ENCODE data around the gene TRIM50. TPM values are rescaled to one million over a fixed set of nuclear protein-coding genes. Genes with fewer than 3 reads are reported as not detected.
"Not testable (repeated sequence)": the region's sequence is repeated elsewhere in the genome, so short reads cannot be mapped to it uniquely, and the experiment has no call there.

The TRIM50 gene
- total RNA-seq, 1 experiment from 2014 or later, result not detected

GRCh38 chr7:73324081-73324845, 3.6 kb downstream of the TRIM50 start:
- intact Hi-C loops (cut with micrococcal nuclease), result loop anchor here (5.0 kb wide), 1 partner anchor 128 kb away; no protein-coding TSS in a partner anchor

GRCh38 chr7:73323434-73324080, 4.3 kb downstream of the TRIM50 start:
- H3K4me3 Mint-ChIP-seq (ENCODE audit: unreplicated experiment); H3K4me1 Mint-ChIP-seq (ENCODE audit: insufficient read depth, unreplicated experiment); POLR2A ChIA-PET; H3K36me3 Mint-ChIP-seq (ENCODE audit: insufficient read depth, unreplicated experiment); DNase-seq (ENCODE audit: unreplicated experiment); BruUV-seq (replicated peaks); H3K9me3 Mint-ChIP-seq (ENCODE audit: unreplicated experiment); H3K27ac Mint-ChIP-seq (ENCODE audit: low read depth, unreplicated experiment): not testable (repeated sequence)
- CTCF ChIA-PET, result interaction anchor here (0.5 to 2.0 kb wide), 10 partner anchors 8 to 322 kb away, joined by 3 to 8 read pairs (median 4); no protein-coding TSS in a partner anchor
- peaks cover 11% of the 10 kb centered on the region for H3K27me3 Mint-ChIP-seq (ENCODE audit: insufficient read depth, unreplicated experiment)
- intact Hi-C loops (cut with micrococcal nuclease), result loop anchor here (5.0 kb wide), 1 partner anchor 129 kb away; no protein-coding TSS in a partner anchor

More at GRCh38 chr7:73324081-73324845, 3.6 kb downstream of the TRIM50 start:
- H3K27ac Mint-ChIP-seq (ENCODE audit: low read depth, unreplicated experiment); BruUV-seq (replicated peaks); POLR2A ChIA-PET; H3K4me1 Mint-ChIP-seq (ENCODE audit: insufficient read depth, unreplicated experiment); H3K9me3 Mint-ChIP-seq (ENCODE audit: unreplicated experiment); H3K36me3 Mint-ChIP-seq (ENCODE audit: insufficient read depth, unreplicated experiment); H3K4me3 Mint-ChIP-seq (ENCODE audit: unreplicated experiment): not testable (repeated sequence)
- H3K27me3 Mint-ChIP-seq (ENCODE audit: insufficient read depth, unreplicated experiment), result peaks cover 12% of the 10 kb centered on the region
- TF ChIP-seq CTCF (IDR thresholded peaks at IDR 0.05; ENCODE audit: unreplicated experiment), result peak; percentile 26
- peak; percentile 46 for DNase-seq (ENCODE audit: unreplicated experiment)
- CTCF ChIA-PET, result interaction anchor here (0.5 to 2.0 kb wide), 9 partner anchors 8 to 129 kb away, joined by 3 to 8 read pairs (median 5); no protein-coding TSS in a partner anchor

- H3K27ac Mint-ChIP-seq (ENCODE audit: low read depth, unreplicated experiment); H3K4me3 Mint-ChIP-seq (ENCODE audit: unreplicated experiment); CTCF ChIA-PET; H3K9me3 Mint-ChIP-seq (ENCODE audit: unreplicated experiment); BruUV-seq (replicated peaks); H3K4me1 Mint-ChIP-seq (ENCODE audit: insufficient read depth, unreplicated experiment); DNase-seq (ENCODE audit: unreplicated experiment); POLR2A ChIA-PET; H3K36me3 Mint-ChIP-seq (ENCODE audit: insufficient read depth, unreplicated experiment): not testable (repeated sequence)
- H3K27me3 Mint-ChIP-seq (ENCODE audit: insufficient read depth, unreplicated experiment), result peaks cover 11% of the 10 kb centered on the region
- intact Hi-C loops (cut with micrococcal nuclease), result loop anchor here (5.0 kb wide), 1 partner anchor 132 kb away; no protein-coding TSS in a partner anchor
These were observed 7.9 kb downstream of the TRIM50 start for GRCh38 chr7:73320009-73320408.

- H3K4me1 Mint-ChIP-seq (ENCODE audit: insufficient read depth, unreplicated experiment); intact Hi-C loops (cut with micrococcal nuclease); CTCF ChIA-PET; BruUV-seq (replicated peaks); DNase-seq (ENCODE audit: unreplicated experiment); POLR2A ChIA-PET; H3K4me3 Mint-ChIP-seq (ENCODE audit: unreplicated experiment); H3K9me3 Mint-ChIP-seq (ENCODE audit: unreplicated experiment); H3K27ac Mint-ChIP-seq (ENCODE audit: low read depth, unreplicated experiment); H3K36me3 Mint-ChIP-seq (ENCODE audit: insufficient read depth, unreplicated experiment): not testable (repeated sequence)
- H3K27me3 Mint-ChIP-seq (ENCODE audit: insufficient read depth, unreplicated experiment), result peaks cover 11% of the 10 kb centered on the region
These were observed 8.3 kb downstream of the TRIM50 start for GRCh38 chr7:73319541-73319940.

GRCh38 chr7:73318656-73319204, 9.2 kb downstream of the TRIM50 start:
- CTCF ChIA-PET, result interaction anchor here (0.6 kb wide), 1 partner anchor 805 kb away, joined by 3 read pairs; no protein-coding TSS in a partner anchor
- DNase-seq (ENCODE audit: unreplicated experiment); intact Hi-C loops (cut with micrococcal nuclease); H3K36me3 Mint-ChIP-seq (ENCODE audit: insufficient read depth, unreplicated experiment); H3K9me3 Mint-ChIP-seq (ENCODE audit: unreplicated experiment); H3K27ac Mint-ChIP-seq (ENCODE audit: low read depth, unreplicated experiment); H3K4me1 Mint-ChIP-seq (ENCODE audit: insufficient read depth, unreplicated experiment); BruUV-seq (replicated peaks); POLR2A ChIA-PET; H3K4me3 Mint-ChIP-seq (ENCODE audit: unreplicated experiment): not testable (repeated sequence)
- peaks cover 11% of the 10 kb centered on the region for H3K27me3 Mint-ChIP-seq (ENCODE audit: insufficient read depth, unreplicated experiment)
